ENCODE data around the gene OAT.

The OAT gene

GRCh38 chr10:124353091-124353815, 65.5 kb downstream of the OAT start:
- no peak for DNase-seq

GRCh38 chr10:124351481-124352220, 67.1 kb downstream of the OAT start:
- no peak for DNase-seq

GRCh38 chr10:124350806-124351205, 67.9 kb downstream of the OAT start:
- DNase-seq: no peak

GRCh38 chr10:124349996-124350280, 68.8 kb downstream of the OAT start:
- no peak for DNase-seq

GRCh38 chr10:124349231-124349995, 69.3 kb downstream of the OAT start:
- no peak for DNase-seq

GRCh38 chr10:124348801-124349200, 69.9 kb downstream of the OAT start:
- no peak for DNase-seq

- no peak for DNase-seq
Measured at GRCh38 chr10:124347956-124348355, 70.8 kb downstream of the OAT start.

All from fibroblast of skin of back (primary cell).